DND-41 (cell line): ENCODE results near the gene EIF2S3.
A peak's percentile ranks its signal among the peaks of the same experiment; 100 is the strongest.

Source experiments
- ATAC-seq: fragments of 200-7000 bp; cut with Tn5 transposase; 3 replicates; pipeline ENCODE4 v1.9.1; 2021; ENCODE audit warnings: low read depth; ENCODE audit not compliant: insufficient read depth
- DNase-seq: peaks from one replicate; pipeline ENCODE4 v3.0.0-alpha.2; 2020
- H2AFZ ChIP-seq: 2 replicates; pipeline ENCODE4 v1.6.0; 2012; ENCODE audit warnings: low read depth, low read length
- H3K27ac ChIP-seq: 2 replicates; pipeline ENCODE4 v1.5.1; 2012; ENCODE audit warnings: low read length, inconsistent platforms
- H3K27me3 ChIP-seq: fragments of 200-600 bp; sonication (generic); 2 replicates; pipeline ENCODE4 v1.6.0; 2012; ENCODE audit warnings: low read length, mild to moderate bottlenecking, inconsistent platforms; ENCODE audit not compliant: insufficient read depth, poor library complexity
- H3K36me3 ChIP-seq: 2 replicates; pipeline ENCODE4 v1.5.1; 2012; ENCODE audit warnings: low read length, inconsistent platforms; ENCODE audit not compliant: insufficient read depth
- H3K4me1 ChIP-seq: 2 replicates; pipeline ENCODE4 v1.5.1; 2012; ENCODE audit warnings: mild to moderate bottlenecking, low read length; ENCODE audit not compliant: insufficient read depth
- H3K4me2 ChIP-seq: 2 replicates; pipeline ENCODE4 v1.6.0; 2012; ENCODE audit warnings: mild to moderate bottlenecking, moderate library complexity, low read length, inconsistent platforms; ENCODE audit not compliant: insufficient read depth
- H3K4me3 ChIP-seq, 2 experiments: fragments of 200-600 bp in 1 of 2; shearing (Covaris generic) in 1 of 2; 2 replicates each; pipeline ENCODE4 v1.5.1; 2012 to 2016; ENCODE audit warnings: inconsistent platforms in 2 of 2, low read length in 2 of 2, mild to moderate bottlenecking in 2 of 2, low read depth in 1 of 2, moderate library complexity in 1 of 2
- H3K79me2 ChIP-seq: 2 replicates; pipeline ENCODE4 v1.6.0; 2012; ENCODE audit warnings: low read length, inconsistent platforms; ENCODE audit not compliant: insufficient read depth
- H3K9ac ChIP-seq: 2 replicates; pipeline ENCODE4 v1.6.0; 2012; ENCODE audit warnings: low read depth, mild to moderate bottlenecking, inconsistent platforms, low read length, moderate library complexity
- H3K9me3 ChIP-seq: 2 replicates; pipeline ENCODE4 v1.5.1; 2012; ENCODE audit warnings: low read length, moderate library complexity, mild to moderate bottlenecking, inconsistent platforms; ENCODE audit not compliant: insufficient read depth, severe bottlenecking
- H4K20me1 ChIP-seq: 2 replicates; pipeline ENCODE4 v1.6.0; 2012; ENCODE audit warnings: low read length; ENCODE audit not compliant: insufficient read depth
- CTCF ChIP-seq: IDR thresholded peaks from 2 replicates; pipeline ENCODE4 v1.5.1; 2012; ENCODE audit warnings: borderline replicate concordance, low read length, moderate library complexity, mild to moderate bottlenecking; ENCODE audit not compliant: poor library complexity, severe bottlenecking; ENCODE audit errors: extremely low read depth
- EZH2 ChIP-seq: IDR thresholded peaks from 3 replicates; pipeline ENCODE4 v1.6.1; 2012; ENCODE audit warnings: borderline replicate concordance, low read depth, mild to moderate bottlenecking, moderate library complexity, low read length, inconsistent platforms; ENCODE audit not compliant: severe bottlenecking

The EIF2S3 gene

DNA sequence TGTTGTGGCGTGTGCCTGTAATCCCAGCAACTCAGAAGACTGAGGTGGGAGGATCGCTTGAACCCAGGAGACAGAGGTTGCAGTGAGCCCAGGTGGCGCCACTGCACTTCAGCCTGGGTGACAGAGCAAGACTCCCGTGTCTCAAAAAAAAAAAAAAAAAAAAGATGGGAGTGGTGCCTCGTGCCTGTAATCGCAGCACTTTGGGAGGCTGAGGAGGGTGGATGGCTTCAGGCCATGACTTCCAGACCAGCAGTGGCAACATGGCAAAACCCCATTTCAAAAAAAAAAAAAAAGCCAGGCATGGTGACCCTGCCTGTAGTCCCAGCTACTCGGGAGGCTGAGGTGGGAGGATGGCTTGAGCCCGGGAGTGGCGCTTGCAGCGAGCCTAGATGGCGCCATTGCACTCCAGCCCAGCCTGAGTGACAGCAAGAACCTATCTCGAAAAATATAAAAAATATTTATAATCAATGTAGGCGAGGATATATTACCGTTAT lies 27.0 kb downstream of the EIF2S3 start:
- H3K27ac ChIP-seq = no peak overlapping the region
- H2AFZ ChIP-seq = peak overlapping the region; percentile 13; the same call in 1 of the 2 replicates
- ATAC-seq (peak; percentile 80), DNase-seq (peak; percentile 68)
- H3K9me3 ChIP-seq = no peaks in the 10 kb centered on the region
- peak overlapping the region; percentile 61 for H3K4me2 ChIP-seq
- H3K79me2 ChIP-seq = no peaks in the 10 kb centered on the region
- H3K36me3 ChIP-seq = peaks cover 6% of the 10 kb centered on the region; the same call in 1 of the 2 replicates
- H4K20me1 ChIP-seq = no peaks in the 10 kb centered on the region
- peaks cover 12% of the 10 kb centered on the region; the same call in 1 of the 2 replicates for H3K4me1 ChIP-seq
- no peaks in the 10 kb centered on the region for H3K27me3 ChIP-seq
- TF ChIP-seq EZH2 = no peak
- TF ChIP-seq CTCF = peak; percentile 58
- H3K4me3 ChIP-seq = peak overlapping the region in 1 of 2 experiments; percentile 47; a peak in 2 of 4 replicates
- 0 out of 2 replicates have a peak overlapping the region, but pooled peaks have one; percentile 16 for H3K9ac ChIP-seq

DNA sequence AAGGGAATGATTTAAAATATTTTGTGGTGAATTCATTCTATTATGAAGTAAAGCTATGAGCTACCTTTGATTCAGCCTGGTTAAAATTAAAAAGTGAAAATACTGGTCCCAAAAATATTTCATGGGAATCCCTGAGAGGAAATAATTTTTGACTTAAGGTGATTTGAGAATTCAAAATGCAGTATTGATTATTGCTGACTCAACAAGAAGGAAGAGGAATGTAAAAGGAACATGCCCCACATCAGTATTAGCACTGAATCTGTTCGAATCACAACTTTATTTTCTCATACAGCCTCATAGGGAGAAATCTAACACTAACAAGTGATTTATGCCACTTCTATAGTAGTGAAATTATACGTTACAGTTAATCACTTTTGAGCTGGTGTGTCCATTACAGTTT lies 27.7 kb downstream of the EIF2S3 start:
- Histone ChIP-seq H3K4me2 (no peak overlapping the region), H3K9ac (no peak overlapping the region), H4K20me1 (no peaks in the 10 kb centered on the region), H2AFZ (no peak overlapping the region), H3K9me3 (no peaks in the 10 kb centered on the region), H3K27me3 (no peaks in the 10 kb centered on the region), H3K4me1 (peaks cover 12% of the 10 kb centered on the region; the same call in 1 of the 2 replicates), H3K4me3 (no peak overlapping the region), H3K79me2 (no peaks in the 10 kb centered on the region), H3K27ac (no peak overlapping the region), H3K36me3 (no peaks in the 10 kb centered on the region; the same call in 1 of the 2 replicates)
- no peak for TF ChIP-seq EZH2
- TF ChIP-seq CTCF = no peak
- ATAC-seq (no peak), DNase-seq (no peak)

- TF ChIP-seq EZH2 (no peak), CTCF (no peak)
- Histone ChIP-seq H3K4me3 (no peak overlapping the region), H2AFZ (no peak overlapping the region), H3K4me1 (peaks cover 12% of the 10 kb centered on the region; the same call in 1 of the 2 replicates), H3K27me3 (no peaks in the 10 kb centered on the region), H3K9me3 (no peaks in the 10 kb centered on the region), H3K9ac (no peak overlapping the region), H3K27ac (no peak overlapping the region), H3K4me2 (no peak overlapping the region), H3K36me3 (no peaks in the 10 kb centered on the region), H4K20me1 (no peaks in the 10 kb centered on the region), H3K79me2 (no peaks in the 10 kb centered on the region)
- ATAC-seq = no peak
- DNase-seq = no peak
These were observed 30.3 kb downstream of the EIF2S3 start for GRCh38 chrX:24085101-24085500.
